GM12873 (cell line): Measurements from ENCODE around the gene DPYSL4.

Source experiments
- CTCF ChIP-seq: IDR thresholded peaks from 2 replicates; pipeline ENCODE4 v1.5.1; 2012; ENCODE audit warnings: low read depth, mild to moderate bottlenecking, moderate library complexity, low read length, control low read depth; ENCODE audit not compliant: insufficient read depth; ENCODE audit errors: missing control alignments

The DPYSL4 gene

DNA sequence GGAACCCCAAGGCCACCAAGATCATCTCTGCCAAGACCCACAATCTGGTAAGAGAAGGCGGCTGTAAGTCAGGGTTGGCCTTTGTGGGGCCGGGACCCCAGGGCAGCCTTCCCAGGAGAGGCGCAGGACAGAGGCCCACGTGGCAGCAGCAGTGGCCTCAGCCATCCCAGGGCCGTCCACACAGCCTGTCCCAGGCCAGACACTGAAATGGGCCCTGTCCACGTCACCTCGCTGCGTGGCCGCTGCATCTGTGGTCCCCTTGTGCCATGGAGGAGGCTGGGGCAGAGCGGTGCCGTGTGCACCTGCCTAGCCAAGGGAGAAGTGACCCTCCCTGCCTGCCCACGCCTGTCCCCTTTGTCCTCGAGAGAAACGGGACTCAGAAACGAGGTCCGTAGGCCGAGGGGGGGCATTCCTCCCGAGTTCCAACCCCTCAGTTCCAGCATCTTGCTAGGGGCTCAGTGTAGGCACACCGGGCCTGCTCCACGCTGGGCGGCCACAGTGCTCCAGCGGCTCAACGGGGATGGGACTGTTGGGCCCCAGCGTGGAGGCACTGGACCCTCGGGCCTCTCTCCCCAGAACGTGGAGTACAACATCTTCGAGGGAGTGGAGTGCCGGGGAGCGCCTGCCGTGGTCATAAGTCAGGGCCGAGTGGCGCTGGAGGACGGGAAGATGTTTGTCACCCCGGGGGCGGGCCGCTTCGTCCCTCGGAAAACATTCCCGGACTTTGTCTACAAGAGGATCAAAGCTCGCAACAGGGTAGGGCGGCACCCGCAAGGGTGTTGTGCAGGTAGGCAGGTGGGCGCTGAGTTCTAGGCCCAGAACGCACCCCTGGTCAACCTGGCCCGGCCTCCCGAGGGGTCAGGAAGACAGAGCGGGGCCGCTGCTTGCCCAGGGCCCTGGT is 15.6 kb downstream of the DPYSL4 start:
- TF ChIP-seq CTCF, result no peak

DNA sequence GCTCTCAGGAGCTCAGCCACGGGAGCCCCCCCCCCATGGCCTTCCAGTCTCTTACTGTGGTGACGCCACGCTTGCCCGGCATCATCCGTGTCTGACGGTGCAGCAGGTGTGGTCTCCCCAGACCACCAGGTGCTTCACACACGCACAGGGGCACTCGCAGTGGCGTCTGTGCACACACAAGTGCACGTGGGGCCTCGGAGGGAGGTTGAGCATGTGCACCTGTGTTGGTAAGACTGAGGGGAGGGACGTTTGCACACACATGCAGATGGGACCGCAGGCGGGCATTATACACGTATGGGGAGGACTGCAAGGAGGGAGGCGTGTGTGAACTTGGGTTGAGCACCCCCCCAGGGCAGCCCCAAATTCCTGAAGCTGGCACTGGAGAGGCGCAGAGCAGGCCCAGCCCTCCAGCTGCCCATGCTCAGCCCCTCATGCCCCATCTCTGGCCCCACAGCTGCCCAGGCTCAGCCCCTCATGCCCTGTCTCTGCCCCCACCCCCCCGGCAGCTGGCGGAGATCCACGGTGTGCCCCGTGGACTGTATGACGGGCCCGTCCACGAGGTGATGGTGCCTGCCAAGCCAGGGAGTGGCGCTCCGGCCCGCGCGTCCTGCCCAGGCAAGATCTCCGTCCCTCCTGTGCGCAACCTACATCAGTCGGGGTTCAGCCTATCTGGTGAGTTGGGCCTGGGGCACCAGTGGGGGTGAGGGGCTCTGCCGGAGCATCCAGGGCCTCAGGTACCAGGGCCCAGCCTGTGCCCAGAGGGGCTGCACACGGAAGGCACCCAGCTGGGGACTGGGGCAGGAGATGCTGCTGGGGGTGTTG is 16.7 kb downstream of the DPYSL4 start:
- no peak for TF ChIP-seq CTCF

DNA sequence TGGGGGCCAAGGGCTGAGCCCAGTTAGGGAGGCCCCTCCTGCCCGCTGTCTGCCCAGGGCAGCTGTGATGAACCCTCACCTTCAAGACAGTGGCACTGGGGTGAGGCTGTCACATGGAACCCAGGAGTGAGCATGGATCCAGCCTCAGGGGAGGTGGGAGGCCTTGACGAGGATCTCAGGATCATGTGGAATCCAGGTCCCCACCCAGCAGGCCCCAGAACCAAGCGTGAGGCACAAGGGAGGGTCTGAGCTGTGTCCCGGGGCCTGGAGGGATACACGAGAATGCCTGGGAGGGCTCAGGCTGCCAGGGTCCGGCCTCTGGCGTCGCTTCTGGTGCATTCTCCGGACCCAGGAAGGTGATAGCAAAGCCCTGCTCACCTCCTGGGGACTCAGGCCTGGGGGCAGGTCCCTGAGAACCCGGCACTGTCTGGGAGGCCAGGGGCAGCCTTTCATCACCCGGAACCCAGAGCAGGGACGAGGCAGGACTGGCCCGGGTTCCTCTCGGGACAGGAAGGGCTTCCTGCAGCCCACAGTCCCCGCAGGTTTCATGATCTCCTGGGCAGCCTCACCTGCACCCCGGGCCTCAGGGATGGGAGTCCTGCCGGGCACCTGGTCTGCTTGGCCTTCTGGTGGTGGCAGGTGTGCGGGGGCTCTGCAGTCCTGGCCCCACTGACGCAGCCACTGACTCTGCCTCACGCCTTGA is 17.5 kb downstream of the DPYSL4 start:
- TF ChIP-seq CTCF, result no peak

- no peak for TF ChIP-seq CTCF
Observed at GRCh38 chr10:132204781-132205473, 18.2 kb downstream of the DPYSL4 start.

DNA sequence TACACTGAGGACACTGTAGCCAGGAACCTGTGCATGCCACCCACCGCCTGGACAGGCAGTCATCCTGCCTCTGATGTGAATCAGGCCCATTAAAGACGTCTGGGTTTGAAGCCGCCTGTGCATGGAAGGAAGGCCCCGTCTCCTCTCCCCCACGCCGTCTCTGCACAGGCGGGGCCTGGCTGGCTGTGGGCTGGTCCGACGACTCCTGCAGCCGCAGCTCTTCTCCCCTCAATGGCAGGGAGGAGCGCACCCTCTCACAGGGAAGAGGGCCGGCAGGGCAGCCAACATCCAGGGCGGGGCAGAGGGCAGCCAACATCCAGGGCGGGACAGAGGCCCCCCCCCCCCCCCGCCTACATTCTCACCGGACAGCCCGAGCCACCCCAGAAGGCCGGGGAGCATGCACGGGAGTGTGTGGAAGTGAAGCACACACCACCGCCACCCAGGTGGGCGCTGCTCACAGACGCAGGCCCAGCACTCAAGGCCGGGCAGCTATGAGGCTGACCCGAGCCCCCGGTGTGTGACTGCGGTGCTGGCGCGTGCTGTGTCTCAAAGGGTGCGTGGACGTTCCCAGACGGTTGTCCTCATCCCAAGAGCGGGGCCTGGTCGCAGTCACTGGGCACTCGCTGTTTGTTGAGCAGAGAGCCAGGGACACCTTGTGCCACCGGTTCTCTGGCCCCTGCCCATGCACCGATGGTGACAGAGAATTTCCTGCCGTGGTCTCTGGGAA is 19.1 kb downstream of the DPYSL4 start:
- TF ChIP-seq CTCF, result no peak

DNA sequence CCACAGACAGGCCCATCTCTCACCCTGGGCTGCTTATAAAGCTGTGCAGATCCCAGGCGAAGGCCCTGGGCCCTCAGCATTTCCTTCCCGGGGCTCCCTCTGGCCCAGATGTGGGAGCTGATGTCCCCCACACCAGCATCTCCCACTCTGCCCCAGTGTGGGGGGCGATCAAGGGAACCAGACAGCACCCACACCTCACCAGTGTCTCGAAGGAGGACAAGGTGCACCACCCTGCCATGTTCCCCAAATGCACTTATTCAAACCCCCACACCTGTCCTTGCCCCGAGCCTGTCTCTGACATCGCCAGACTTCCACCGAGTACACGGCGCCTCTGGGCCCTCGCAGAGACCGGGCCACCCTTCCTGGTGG is 19.6 kb downstream of the DPYSL4 start:
- TF ChIP-seq CTCF, result no peak
